Mucosa of descending colon (tissue), 3 donors: ENCODE results near the gene DCLK1. TPM values are rescaled to one million over a fixed set of nuclear protein-coding genes. Genes with fewer than 3 reads are reported as not detected.

ENCODE experiments used
- ATAC-seq: fragments of 200-7000 bp; cut with Tn5 transposase; one replicate; pipeline ENCODE4 v1.9.1; 2020; ENCODE audit warnings: mild to moderate bottlenecking, moderate library complexity
- DNase-seq, 3 donors: peaks; one replicate each; pipeline ENCODE4 v3.0.0-alpha.2; 2020
- H3K36me3 ChIP-seq: fragments of 200-600 bp; one replicate; pipeline ENCODE4 v1.8.0; 2021; ENCODE audit warnings: low read depth, mild to moderate bottlenecking
- H3K4me1 ChIP-seq: fragments of 200-600 bp; one replicate; pipeline ENCODE4 v1.8.0; 2021; ENCODE audit warnings: low read depth, mild to moderate bottlenecking
- H3K4me3 ChIP-seq: fragments of 200-600 bp; one replicate; pipeline ENCODE4 v1.8.0; 2021; ENCODE audit warnings: mild to moderate bottlenecking
- H3K9me3 ChIP-seq: fragments of 200-600 bp; one replicate; pipeline ENCODE4 v1.8.0; 2021; ENCODE audit warnings: mild to moderate bottlenecking
- intact Hi-C, 2 donors: fragments of 100-400 bp; cut with DNase I in 1 of 2; cut with micrococcal nuclease in 1 of 2; formaldehyde crosslinking; loops; one replicate each; pipeline versions ENCODE4 v1.11.0 to v1.11.1; 2022; cut with DNase I, micrococcal nuclease
- total RNA-seq, 3 donors: library from RNA; stranded (reverse); fragmentation: NEBNext Ultra II Directional in 2 of 3; extraction: Animal tissue kit (Norgen Biotek cat#: 25700) in 2 of 3; gene quantifications; one replicate each; pipeline versions ENCODE4 v1.2.1 to v1.2.4, GENCODE V29; 2021 to 2023
- TF ChIP-seq, protein P1 (sequence below): fragments of 200-600 bp; IDR thresholded peaks from one replicate; pipeline ENCODE4 v1.8.0; 2022; ENCODE audit warnings: antibody characterized with exemption, mild to moderate bottlenecking
- donor health status: DM: no; HTN: no; CAD: no; lungs with moderate emphysema.
- donor health status: DM: no; HTN: no; CAD: no.
- donor health status: DM: no; HTN: yes; CAD: no.

The DCLK1 gene
- total RNA-seq, 3 donors from 2014 or later = 2.6 to 17.9 (median 12.7) TPM

DNA sequence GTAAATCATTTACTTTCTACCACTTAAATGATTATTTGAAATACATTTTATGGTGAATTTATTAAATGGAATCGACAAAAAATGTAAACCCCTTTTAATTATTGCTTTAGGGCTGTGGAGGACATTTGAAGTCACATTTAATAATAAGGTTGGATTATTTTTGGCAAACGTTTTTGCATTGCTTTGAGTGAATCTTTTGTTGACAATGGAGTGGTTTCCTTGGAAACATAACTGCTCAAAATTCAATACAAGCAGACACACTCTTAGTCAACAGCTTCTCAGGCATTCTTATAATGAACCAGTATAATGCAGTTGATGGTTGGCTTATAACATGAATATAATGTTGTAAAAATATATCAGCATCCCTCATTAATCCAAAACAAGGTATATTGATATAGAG is 104.7 kb downstream of the DCLK1 start:
- Histone ChIP-seq H3K4me1 (no peaks in the 10 kb centered on the region), H3K36me3 (no peaks in the 10 kb centered on the region), H3K4me3 (no peak overlapping the region), H3K9me3 (no peaks in the 10 kb centered on the region)
- TF ChIP-seq, protein P1, sequence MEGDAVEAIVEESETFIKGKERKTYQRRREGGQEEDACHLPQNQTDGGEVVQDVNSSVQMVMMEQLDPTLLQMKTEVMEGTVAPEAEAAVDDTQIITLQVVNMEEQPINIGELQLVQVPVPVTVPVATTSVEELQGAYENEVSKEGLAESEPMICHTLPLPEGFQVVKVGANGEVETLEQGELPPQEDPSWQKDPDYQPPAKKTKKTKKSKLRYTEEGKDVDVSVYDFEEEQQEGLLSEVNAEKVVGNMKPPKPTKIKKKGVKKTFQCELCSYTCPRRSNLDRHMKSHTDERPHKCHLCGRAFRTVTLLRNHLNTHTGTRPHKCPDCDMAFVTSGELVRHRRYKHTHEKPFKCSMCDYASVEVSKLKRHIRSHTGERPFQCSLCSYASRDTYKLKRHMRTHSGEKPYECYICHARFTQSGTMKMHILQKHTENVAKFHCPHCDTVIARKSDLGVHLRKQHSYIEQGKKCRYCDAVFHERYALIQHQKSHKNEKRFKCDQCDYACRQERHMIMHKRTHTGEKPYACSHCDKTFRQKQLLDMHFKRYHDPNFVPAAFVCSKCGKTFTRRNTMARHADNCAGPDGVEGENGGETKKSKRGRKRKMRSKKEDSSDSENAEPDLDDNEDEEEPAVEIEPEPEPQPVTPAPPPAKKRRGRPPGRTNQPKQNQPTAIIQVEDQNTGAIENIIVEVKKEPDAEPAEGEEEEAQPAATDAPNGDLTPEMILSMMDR = no peak
- ATAC-seq (no peak), DNase-seq (no peak)
- intact Hi-C loops = no loop called here

DNA sequence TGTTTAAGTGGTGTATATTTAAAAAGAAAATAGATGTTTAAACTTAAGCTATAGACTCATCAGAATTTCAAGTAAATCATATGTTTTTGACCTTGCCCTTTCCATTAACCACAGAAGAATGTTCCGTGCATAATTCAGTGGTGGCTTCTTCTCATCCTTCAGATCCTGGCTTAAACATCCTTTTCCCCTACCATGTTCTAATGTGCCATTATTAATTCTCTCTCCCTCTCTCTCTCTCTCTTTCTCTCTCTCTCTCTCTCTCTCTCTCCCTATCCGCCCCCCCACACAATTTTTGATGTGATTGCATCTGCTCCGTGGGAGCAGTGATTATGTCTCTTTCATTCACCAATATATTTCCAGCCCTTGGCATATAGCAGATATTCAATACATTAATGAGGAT is 116.4 kb downstream of the DCLK1 start:
- H3K4me3 ChIP-seq = no peak overlapping the region
- intact Hi-C loops = no loop called here
- no peaks in the 10 kb centered on the region for H3K9me3 ChIP-seq
- no peak for DNase-seq
- no peaks in the 10 kb centered on the region for H3K4me1 ChIP-seq
- H3K36me3 ChIP-seq = no peaks in the 10 kb centered on the region
- no peak for ATAC-seq
- TF ChIP-seq, protein P1 = no peak

DNA sequence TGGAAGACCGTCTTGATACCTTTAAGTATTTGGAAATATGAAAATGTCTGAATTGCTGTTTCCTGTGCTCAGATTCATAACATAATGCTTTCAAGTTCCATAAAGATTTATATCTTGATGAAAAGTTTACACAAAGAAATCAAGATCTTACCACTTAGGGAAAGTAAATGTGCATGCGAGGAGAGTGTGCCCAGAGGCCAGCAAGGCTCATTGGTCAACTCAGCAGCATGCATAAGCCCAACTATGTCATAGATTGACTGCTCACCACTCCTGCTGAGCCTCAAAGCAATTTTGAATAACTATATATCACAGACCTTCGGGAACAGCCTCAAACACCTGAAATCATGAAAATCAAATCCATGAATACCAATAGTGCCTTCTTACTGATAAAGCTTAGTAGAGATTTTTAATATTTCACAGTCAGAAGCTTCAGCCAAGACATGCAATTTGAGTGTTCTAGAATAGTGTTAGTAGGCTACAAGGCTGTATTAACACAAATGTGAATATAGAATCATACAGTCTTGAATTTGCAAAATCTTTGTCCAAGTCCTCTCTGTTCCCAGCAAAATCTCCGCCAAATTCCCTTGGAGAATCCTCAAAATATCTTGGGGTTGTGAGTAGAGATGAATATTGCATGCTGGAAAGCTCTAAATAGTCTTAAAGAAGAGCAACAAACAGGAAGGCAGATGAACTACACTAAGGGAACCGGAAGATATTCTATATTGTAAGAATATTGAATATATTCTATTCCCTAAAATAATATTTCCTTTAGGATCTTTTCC is 124.1 kb downstream of the DCLK1 start:
- H3K4me1 ChIP-seq = no peaks in the 10 kb centered on the region
- intact Hi-C loops = no loop called here
- no peak overlapping the region for H3K4me3 ChIP-seq
- H3K9me3 ChIP-seq = no peaks in the 10 kb centered on the region
- no peaks in the 10 kb centered on the region for H3K36me3 ChIP-seq
- DNase-seq (no peak), ATAC-seq (no peak)
- TF ChIP-seq, protein P1 = no peak

DNA sequence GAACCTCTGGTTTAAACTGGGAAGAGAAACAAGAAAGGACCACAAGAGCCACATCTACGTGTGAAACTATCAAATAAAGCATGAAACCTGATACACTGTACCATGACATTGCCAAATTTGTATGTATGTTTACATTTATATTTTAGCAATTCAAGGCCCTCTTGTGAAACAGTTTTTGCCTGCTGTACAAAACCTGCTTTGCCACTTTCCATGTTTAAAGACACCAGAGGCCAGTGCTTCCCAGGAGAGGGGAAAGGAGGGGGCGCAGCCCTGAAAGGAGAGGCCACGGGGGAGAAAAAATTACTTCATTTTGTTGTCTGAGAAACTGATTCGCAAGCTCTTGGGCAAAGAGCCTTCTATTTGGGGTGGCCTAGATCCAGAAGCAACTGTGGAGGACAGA is 124.8 kb downstream of the DCLK1 start:
- H3K36me3 ChIP-seq = no peaks in the 10 kb centered on the region
- ATAC-seq (no peak), DNase-seq (no peak)
- H3K9me3 ChIP-seq = no peaks in the 10 kb centered on the region
- no peaks in the 10 kb centered on the region for H3K4me1 ChIP-seq
- intact Hi-C loops = no loop called here
- TF ChIP-seq, protein P1 = no peak
- H3K4me3 ChIP-seq = no peak overlapping the region

DNA sequence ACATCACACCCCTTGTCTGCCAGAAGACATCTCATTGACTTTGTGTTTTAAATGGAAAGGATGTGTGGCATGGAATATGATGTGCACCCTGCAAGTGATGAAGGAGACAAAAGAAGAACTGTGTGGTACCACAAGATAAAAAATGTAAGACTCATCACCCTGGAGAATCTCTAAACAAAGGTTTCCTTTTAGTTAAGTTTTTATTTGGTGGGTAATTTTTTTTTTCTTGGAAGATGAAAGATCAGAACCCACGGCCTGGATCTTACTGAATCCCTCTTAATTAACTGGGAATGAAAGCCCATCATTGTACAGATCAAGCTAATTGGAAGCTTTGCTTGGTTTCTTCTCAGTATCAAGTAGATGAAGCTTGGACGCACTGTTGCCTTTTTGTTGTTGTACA is 129.6 kb downstream of the DCLK1 start:
- ATAC-seq (no peak), DNase-seq (no peak)
- Histone ChIP-seq H3K4me3 (no peak overlapping the region), H3K4me1 (no peaks in the 10 kb centered on the region), H3K9me3 (no peaks in the 10 kb centered on the region), H3K36me3 (no peaks in the 10 kb centered on the region)
- intact Hi-C loops = no loop called here
- TF ChIP-seq, protein P1 = no peak
